Heart right ventricle (tissue), 16 donors: ENCODE measurements around the gene ME1. TPM values are rescaled to one million over a fixed set of nuclear protein-coding genes. Genes with fewer than 3 reads are reported as not detected.

Experiments
- ATAC-seq, 8 donors: fragments of 200-7000 bp; cut with Tn5 transposase; one replicate each; pipeline ENCODE4 v1.9.1; 2020; ENCODE audit warnings: mild to moderate bottlenecking in 8 of 8, moderate library complexity in 8 of 8, moderate number of reproducible peaks in 1 of 8
- DNase-seq, 2 donors: peaks; one replicate each; pipeline ENCODE4 v3.0.0-alpha.2; 2020
- H3K27ac ChIP-seq, 10 donors: fragments of 200-600 bp; sonication (generic) in 2 of 10; one replicate each; pipeline versions ENCODE4 v1.5.0 to v1.8.0; 2020 to 2022; ENCODE audit warnings: mild to moderate bottlenecking in 3 of 10
- H3K27me3 ChIP-seq, 7 donors: fragments of 200-600 bp; one replicate each; pipeline ENCODE4 v1.8.0; 2021 to 2022; ENCODE audit warnings: mild to moderate bottlenecking in 2 of 7
- H3K36me3 ChIP-seq, 9 donors: fragments of 200-600 bp; sonication (generic) in 1 of 9; one replicate each; pipeline versions ENCODE4 v1.5.0 to v1.8.0; 2020 to 2022; ENCODE audit warnings: mild to moderate bottlenecking in 2 of 9
- H3K4me1 ChIP-seq, 9 donors: fragments of 200-600 bp; sonication (generic) in 1 of 9; one replicate each; pipeline versions ENCODE4 v1.5.0 to v1.8.0; 2020 to 2022; ENCODE audit warnings: mild to moderate bottlenecking in 4 of 9
- H3K4me3 ChIP-seq, 10 donors: fragments of 200-600 bp; sonication (generic) in 2 of 10; one replicate each; pipeline versions ENCODE4 v1.5.0 to v1.8.0; 2020 to 2022; ENCODE audit warnings: mild to moderate bottlenecking in 7 of 10, moderate library complexity in 2 of 10
- H3K9me3 ChIP-seq, 11 donors: fragments of 200-600 bp in 10 of 11; sonication (generic) in 2 of 11; one replicate each; pipeline versions ENCODE4 v1.5.0 to v1.8.0; 2013 to 2022; ENCODE audit warnings: mild to moderate bottlenecking in 2 of 11, control low read depth in 1 of 11, moderate library complexity in 1 of 11
- CTCF ChIP-seq, 9 donors: fragments of 200-600 bp; sonication (generic) in 2 of 9; IDR thresholded peaks; one replicate each; pipeline versions ENCODE4 v1.5.0 to v1.8.0; 2021 to 2022; ENCODE audit warnings: antibody characterized with exemption in 9 of 9, mild to moderate bottlenecking in 5 of 9, moderate library complexity in 1 of 9
- WGBS, 2 donors: extraction: QIAGEN DNeasy Blood & Tissue Kit; methylation state at CpG; one replicate each; pipeline ENCODE4 v1.1.7; 2013; ENCODE audit warnings: inconsistent platforms in 1 of 2; 5-methylcytosine and 5-hydroxymethylcytosine counted together
- intact Hi-C, 10 donors: fragments of 100-400 bp; cut with DNase I; formaldehyde crosslinking; loops; one replicate each; pipeline versions ENCODE4 v1.11.1 to v1.14.2; 2022
- long read RNA-seq, 3 donors: library from polyadenylated mRNA; unstranded; transcript quantifications; one replicate each; pipeline ENCODE4 v2.0.0, GENCODE V29; 2020 to 2021
- polyA plus RNA-seq, 2 donors: library from polyadenylated mRNA; stranded (reverse); fragments of 200-250 nt; gene quantifications; one replicate each; pipeline ENCODE4 v1.2.3, GENCODE V29; 2013
- total RNA-seq, 10 donors: library from RNA; stranded (reverse); fragmentation: NEBNext Ultra II Directional in 3 of 10; extraction: Animal tissue kit (Norgen Biotek cat#: 25700) in 3 of 10; gene quantifications; one replicate each; pipeline versions ENCODE4 v1.2.1 to v1.2.4, GENCODE V29; 2021 to 2023
- donor health status: Arrhythmogenic right ventricular cardiomyopathy.
- donor health status: ischemic (EF 13 %, LVEDD 7.1; RV severe dilation, severe dysfunction).
- donor health status: healthy with polysubstance abuse.
- donor health status: DM: no; HTN: yes; CAD: no.
- donor health status: DM: no; HTN: no; CAD: no.
- donor health status: ischemic (EF 25% LVEDD 6.9; RV normal size, moderate dysfunction).
- donor health status: ischemic (EF 25% LVEDD 5.7; RV mildly dilated, moderate dysfunction).
- donor health status: healthy.
- donor health status: DM: yes; HTN: yes; CAD: no.
- donor health status: Ischemic cardiomyopathy.
- donor health status: ischemic (EF 35%, LVEDD 5.7; RV mildly dilated, moderate dysfunction).
- donor health status: nonischemic (EF 11% LVEDD 7.7; RV severe dilation, severe dysfunction).
- donor health status: DM: yes; HTN: yes; CAD: no.
- donor health status: PGD.
- donor health status: ischemic (EF 29% LVEDD 5.4; RV normal size, mild dysfunction).
- donor health status: nonischemic (EF 23%, LVEDD 6.1; RV moderate dilation, normal function).

ME1 gene
- total RNA-seq (10 to 100 TPM; 13.2 to 26.6 (median 18.0) TPM), polyA plus RNA-seq (1 to 10 TPM; 4.1 to 9.1 TPM)
- long read RNA-seq, donor 1, transcript ME1-201 (14 exons, 3,371 nt) = major isoform, 42 of 47 reads
- long read RNA-seq, donor 1, partial matches to known transcripts = 3 of 47 reads
- long read RNA-seq, donor 1, other reads (novel, unspliced or antisense) = 2 of 47 reads
- long read RNA-seq, donor 2, transcript ME1-201 (14 exons, 3,371 nt) = major isoform, 50 of 61 reads
- long read RNA-seq, donor 2, partial matches to known transcripts = 6 of 61 reads
- long read RNA-seq, donor 2, other reads (novel, unspliced or antisense) = 5 of 61 reads
- long read RNA-seq, donor 3, transcript ME1-201 (14 exons, 3,371 nt) = major isoform, 89 of 103 reads
- long read RNA-seq, donor 3, partial matches to known transcripts = 8 of 103 reads
- long read RNA-seq, donor 3, other reads (novel, unspliced or antisense) = 6 of 103 reads

DNA sequence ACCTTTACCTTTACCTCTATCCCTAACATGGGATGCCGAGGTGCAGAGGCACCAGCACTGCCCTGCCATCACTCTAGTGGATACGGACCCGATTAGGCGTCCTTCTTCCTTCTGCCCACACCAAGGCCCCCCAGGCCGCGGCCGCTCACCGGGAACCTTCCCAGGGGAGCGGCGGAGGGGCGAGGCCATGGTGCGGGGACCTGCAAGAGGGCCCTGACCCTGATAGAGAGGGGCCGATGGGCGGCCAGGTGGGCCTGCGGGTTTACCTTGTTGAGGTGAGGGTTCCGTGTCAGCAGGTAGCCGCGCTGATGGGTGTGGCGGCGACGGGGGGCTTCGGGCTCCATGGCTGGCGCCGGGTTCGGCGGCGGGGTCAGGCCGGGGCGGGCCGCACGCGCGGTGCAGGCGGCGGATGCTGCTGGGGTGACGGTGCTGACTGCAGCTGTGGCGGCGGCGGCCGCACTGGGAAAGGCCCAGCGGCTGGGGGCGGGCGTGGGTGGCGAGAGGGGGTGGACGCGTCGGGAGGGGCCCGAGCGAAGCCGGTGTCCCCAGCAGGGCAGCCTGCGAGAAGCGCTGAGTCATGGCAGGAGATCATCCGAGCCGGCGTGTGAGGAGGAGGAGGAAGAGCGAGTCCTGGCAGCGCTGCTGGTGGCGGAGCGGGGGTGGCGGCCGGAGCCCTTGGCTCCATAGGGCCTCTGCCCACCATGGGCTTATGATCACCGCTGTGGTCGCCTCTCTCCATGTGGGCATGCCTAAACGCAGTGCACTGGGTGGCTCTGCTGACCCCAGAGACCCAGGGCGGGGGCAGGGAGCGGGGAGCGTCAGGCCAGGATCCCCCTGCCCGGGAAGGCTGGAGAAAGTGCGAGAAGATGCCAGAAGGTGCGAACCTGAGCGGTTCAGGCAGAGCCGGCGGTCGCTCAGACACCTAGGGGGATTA lies at the start of gene ME1:
Gene ME1 (minus strand): TSS at position 441 of the 934 bp plus-strand sequence. CDS start 97 bp downstream, at position 344.
- no peaks in the 10 kb centered on the region for H3K36me3 ChIP-seq
- H3K4me3 ChIP-seq = peak within 1 kb of the TSS; percentile 56 to 87 (median 72)
- TF ChIP-seq CTCF (IDR thresholded peaks at IDR 0.05) = peak in 1 of 9 donors; percentile 30
- intact Hi-C loops = loop anchor here in 1 of 10 donors (5.0 kb wide), 1 partner anchor 41 kb away; no protein-coding TSS in a partner anchor
- peak; percentile 92 to 99 (median 93) for ATAC-seq
- peaks cover 0 to 29% (median 4%) of the 10 kb centered on the region in 9 donors for H3K4me1 ChIP-seq
- no peaks in the 10 kb centered on the region for H3K9me3 ChIP-seq
- no peaks in the 10 kb centered on the region for H3K27me3 ChIP-seq
- peak; percentile 68 to 80 for DNase-seq
- WGBS, 2 donors = 8 to 11% methylated on average over 69 to 74 of the region's 74 CpGs
- H3K27ac ChIP-seq = peak within 1 kb of the TSS in 9 of 10 donors; percentile 54 to 87 (median 70)

DNA sequence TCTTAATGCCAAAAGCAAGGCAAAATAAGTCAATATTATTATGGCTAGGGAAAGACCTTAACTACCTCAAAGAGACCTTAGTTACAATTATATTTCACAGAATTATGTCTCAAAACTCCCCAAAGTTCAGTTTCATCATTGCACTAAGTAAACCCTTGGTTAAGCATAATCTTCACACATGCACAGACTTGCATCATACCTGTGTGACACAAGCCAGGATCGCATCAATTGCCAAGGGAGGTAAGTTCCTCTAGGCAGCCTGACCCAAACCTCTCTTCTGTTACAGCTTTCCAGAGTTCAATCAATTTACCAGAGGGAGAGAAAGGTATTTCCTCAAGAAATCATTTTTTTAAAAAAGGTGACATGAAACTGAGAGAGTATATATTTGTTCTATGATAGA lies 49.6 kb upstream of the ME1 start:
- ATAC-seq (no peak), DNase-seq (no peak)
- H3K4me1 ChIP-seq = no peaks in the 10 kb centered on the region
- no peaks in the 10 kb centered on the region for H3K9me3 ChIP-seq
- TF ChIP-seq CTCF (IDR thresholded peaks at IDR 0.05) = no peak
- WGBS, 2 donors = 88 to 100% methylated on average over 1 of the region's 1 CpG
- no peaks in the 10 kb centered on the region for H3K36me3 ChIP-seq
- intact Hi-C loops = no loop called here
- no peak overlapping the region for H3K27ac ChIP-seq
- no peaks in the 10 kb centered on the region for H3K27me3 ChIP-seq
- H3K4me3 ChIP-seq = no peak overlapping the region

- intact Hi-C loops = no loop called here
- Histone ChIP-seq H3K36me3 (no peaks in the 10 kb centered on the region), H3K4me3 (no peak overlapping the region), H3K27me3 (no peaks in the 10 kb centered on the region), H3K4me1 (peaks cover 0 to 5% (median 0%) of the 10 kb centered on the region in 9 donors), H3K27ac (no peak overlapping the region), H3K9me3 (no peaks in the 10 kb centered on the region)
- DNase-seq (no peak), ATAC-seq (no peak)
- WGBS, 2 donors = 68 to 79% methylated on average over 1 of the region's 1 CpG
- TF ChIP-seq CTCF (IDR thresholded peaks at IDR 0.05) = no peak
Measured at GRCh38 chr6:83479389-83479788, 48.5 kb upstream of the ME1 start.

DNA sequence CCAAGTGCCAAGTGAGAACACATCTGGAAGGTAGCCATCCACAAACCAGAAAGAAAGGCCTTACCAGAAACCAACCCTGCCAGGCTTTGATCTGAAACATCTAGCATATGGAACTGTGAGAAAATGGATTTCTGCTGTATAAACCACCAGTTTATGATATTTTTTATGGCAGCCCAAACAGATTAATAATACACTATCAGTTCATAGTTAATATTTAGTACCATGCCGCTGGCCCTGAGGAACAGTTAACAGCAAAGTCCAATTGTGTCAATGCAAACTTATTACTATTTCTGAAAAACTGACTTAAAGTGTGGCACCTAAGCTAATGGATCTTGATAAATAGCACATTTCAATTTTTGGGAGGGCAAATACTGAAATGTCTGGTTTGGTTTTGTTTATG lies 46.1 kb upstream of the ME1 start:
- H3K4me1 ChIP-seq = peaks cover 0 to 9% (median 0%) of the 10 kb centered on the region in 9 donors
- no peaks in the 10 kb centered on the region for H3K9me3 ChIP-seq
- H3K4me3 ChIP-seq = no peak overlapping the region
- DNase-seq (no peak), ATAC-seq (no peak)
- no peak overlapping the region for H3K27ac ChIP-seq
- H3K36me3 ChIP-seq = no peaks in the 10 kb centered on the region
- no peaks in the 10 kb centered on the region for H3K27me3 ChIP-seq
- intact Hi-C loops = no loop called here
- 97 to 98% methylated on average over 1 of the region's 1 CpG for WGBS, 2 donors
- TF ChIP-seq CTCF (IDR thresholded peaks at IDR 0.05) = no peak
